Esophagus muscularis mucosa (tissue), 4 donors: ENCODE measurements around the gene PXDN. TPM values are rescaled to one million over a fixed set of nuclear protein-coding genes. Genes with fewer than 3 reads are reported as not detected.

ENCODE experiments used
- DNase-seq: peaks from one replicate; pipeline ENCODE4 v3.0.0-alpha.2; 2017; ENCODE audit errors: extremely low spot score
- H3K27ac ChIP-seq, 4 donors: fragments of 200-600 bp; sonication (generic); replicated peaks in 1 of 4; 1 replicate in 3 of 4; 2 replicates in 1 of 4; pipeline ENCODE4 v1.5.1; 2016 to 2019; ENCODE audit warnings: mild to moderate bottlenecking in 1 of 4
- H3K27me3 ChIP-seq, 4 donors: fragments of 200-600 bp; sonication (generic); one replicate each; pipeline versions ENCODE4 v1.5.1 to v1.6.0; 2016 to 2019
- H3K36me3 ChIP-seq, 4 donors: fragments of 200-600 bp; sonication (generic); one replicate each; pipeline ENCODE4 v1.5.1; 2016 to 2019
- H3K4me1 ChIP-seq, 4 donors: fragments of 200-600 bp; sonication (generic); one replicate each; pipeline ENCODE4 v1.5.1; 2016 to 2019
- H3K4me3 ChIP-seq, 4 donors: fragments of 200-600 bp; sonication (generic); 1 replicate in 2 of 4; 2 replicates in 2 of 4; pipeline ENCODE4 v1.5.1; 2016 to 2019; ENCODE audit warnings: mild to moderate bottlenecking in 4 of 4, moderate library complexity in 1 of 4
- H3K9me3 ChIP-seq, 4 donors: fragments of 200-600 bp; sonication (generic); 1 replicate in 3 of 4; 2 replicates in 1 of 4; pipeline ENCODE4 v1.5.1; 2016 to 2019
- CTCF ChIP-seq, 3 experiments: fragments of 200-600 bp in 2 of 3; fragments of 450-650 bp in 1 of 3; sonication (generic) in 2 of 3; IDR thresholded peaks; one replicate each; pipeline ENCODE4 v1.5.1; 2017 to 2019; ENCODE audit warnings: antibody characterized with exemption in 3 of 3, mild to moderate bottlenecking in 2 of 3, moderate library complexity in 1 of 3
- EP300 ChIP-seq: sonication (generic); formaldehyde crosslinking; IDR thresholded peaks from one replicate; pipeline ENCODE4 v1.6.1; 2017; ENCODE audit warnings: antibody characterized with exemption
- POLR2A ChIP-seq: fragments of 450-650 bp; IDR thresholded peaks from one replicate; pipeline ENCODE4 v1.6.1; 2017; ENCODE audit warnings: antibody characterized with exemption, moderate library complexity, mild to moderate bottlenecking, low read depth
- POLR2AphosphoS5 ChIP-seq, 2 donors: sonication (generic); formaldehyde crosslinking; IDR thresholded peaks; one replicate each; pipeline ENCODE4 v1.6.1; 2017; ENCODE audit warnings: antibody characterized with exemption in 2 of 2
- WGBS: methylation state at CpG from one replicate; pipeline ENCODE4 v1.1.5; 2018; 5-methylcytosine and 5-hydroxymethylcytosine counted together
- intact Hi-C: fragments of 100-400 bp; cut with DNase I; formaldehyde crosslinking; loops from one replicate; pipeline ENCODE4 v1.15.1; 2023
- total RNA-seq, 4 donors: library from RNA; depleted of rRNA; stranded (reverse); fragments of >200 nt; gene quantifications; one replicate each; pipeline versions ENCODE4 v1.1.0 to v1.2.1, GENCODE V29; 2016

PXDN gene
- total RNA-seq, 4 donors from 2014 or later: 19.9 to 81.6 (median 50.1) TPM

GRCh38 chr2:1671916-1672315, 72.4 kb downstream of the PXDN start:
- H3K27ac ChIP-seq: no peak overlapping the region
- H3K4me1 ChIP-seq: peaks cover 2 to 22% (median 21%) of the 10 kb centered on the region in 4 donors
- no peak overlapping the region for H3K4me3 ChIP-seq
- WGBS: 80% methylated on average over 3 of the region's 3 CpGs
- peaks cover 12 to 72% (median 44%) of the 10 kb centered on the region in 4 donors for H3K36me3 ChIP-seq
- intact Hi-C loops: no loop called here
- H3K9me3 ChIP-seq: no peaks in the 10 kb centered on the region
- no peak for TF ChIP-seq POLR2AphosphoS5 (IDR thresholded peaks at IDR 0.05)
- no peak for TF ChIP-seq EP300
- DNase-seq: no peak
- H3K27me3 ChIP-seq: no peaks in the 10 kb centered on the region

- no peak for TF ChIP-seq EP300
- no peak for TF ChIP-seq POLR2AphosphoS5 (IDR thresholded peaks at IDR 0.05)
- no peak for TF ChIP-seq CTCF (IDR thresholded peaks at IDR 0.05)
- TF ChIP-seq POLR2A: no peak
- intact Hi-C loops: no loop called here
Observed at GRCh38 chr2:1670636-1671035, 73.7 kb downstream of the PXDN start.

GRCh38 chr2:1665761-1666505, 78.4 kb downstream of the PXDN start:
- Histone ChIP-seq H3K36me3 (peaks cover 14 to 71% (median 57%) of the 10 kb centered on the region in 4 donors), H3K4me3 (no peak overlapping the region), H3K9me3 (no peaks in the 10 kb centered on the region), H3K27ac (no peak overlapping the region), H3K27me3 (no peaks in the 10 kb centered on the region), H3K4me1 (no peaks in the 10 kb centered on the region)
- intact Hi-C loops: no loop called here
- TF ChIP-seq EP300 (no peak), POLR2A (no peak), CTCF (IDR thresholded peaks at IDR 0.05) (no peak)
- WGBS: 94% methylated on average over 29 of the region's 29 CpGs
- no peak for DNase-seq

More at GRCh38 chr2:1670636-1671035, 73.7 kb downstream of the PXDN start:
- peaks cover 12 to 67% (median 42%) of the 10 kb centered on the region in 4 donors for H3K36me3 ChIP-seq
- H3K4me3 ChIP-seq: no peak overlapping the region
- H3K27ac ChIP-seq: no peak overlapping the region
- peaks cover 2 to 10% (median 9%) of the 10 kb centered on the region in 4 donors for H3K4me1 ChIP-seq
- no peaks in the 10 kb centered on the region for H3K27me3 ChIP-seq
- DNase-seq: no peak
- H3K9me3 ChIP-seq: no peaks in the 10 kb centered on the region
- 76% methylated on average over 6 of the region's 6 CpGs for WGBS

GRCh38 chr2:1664698-1665097, 79.6 kb downstream of the PXDN start:
- peaks cover 25 to 76% (median 67%) of the 10 kb centered on the region in 4 donors for H3K36me3 ChIP-seq
- intact Hi-C loops: no loop called here

More at GRCh38 chr2:1664698-1665097, 79.6 kb downstream of the PXDN start:
- no peak for TF ChIP-seq CTCF (IDR thresholded peaks at IDR 0.05)
- TF ChIP-seq EP300: no peak
- TF ChIP-seq POLR2A: no peak
- no peak for TF ChIP-seq POLR2AphosphoS5 (IDR thresholded peaks at IDR 0.05)
- no peak overlapping the region for H3K4me3 ChIP-seq
- no peaks in the 10 kb centered on the region for H3K9me3 ChIP-seq
- no peaks in the 10 kb centered on the region for H3K4me1 ChIP-seq
- 92% methylated on average over 18 of the region's 18 CpGs for WGBS
- no peak for DNase-seq
- no peak overlapping the region for H3K27ac ChIP-seq
- H3K27me3 ChIP-seq: no peaks in the 10 kb centered on the region
